Measurements from ENCODE around the gene IL7R. TPM values are rescaled to one million over a fixed set of nuclear protein-coding genes. Genes with fewer than 3 reads are reported as not detected.
"Not testable (repeated sequence)": the region's sequence is repeated elsewhere in the genome, so short reads cannot be mapped to it uniquely, and the experiment has no call there.

The IL7R gene
- polyA plus RNA-seq, 3 donors, result 0.78 to 1.3 (median 0.89) TPM

- no peak for DNase-seq
Observed at GRCh38 chr5:35838370-35839042, 18.2 kb upstream of the IL7R start.

GRCh38 chr5:35842856-35843255, 13.8 kb upstream of the IL7R start:
- DNase-seq, result no peak

- DNase-seq, result not testable (repeated sequence)
Observed at GRCh38 chr5:35845508-35845907, 11.2 kb upstream of the IL7R start.

DNA sequence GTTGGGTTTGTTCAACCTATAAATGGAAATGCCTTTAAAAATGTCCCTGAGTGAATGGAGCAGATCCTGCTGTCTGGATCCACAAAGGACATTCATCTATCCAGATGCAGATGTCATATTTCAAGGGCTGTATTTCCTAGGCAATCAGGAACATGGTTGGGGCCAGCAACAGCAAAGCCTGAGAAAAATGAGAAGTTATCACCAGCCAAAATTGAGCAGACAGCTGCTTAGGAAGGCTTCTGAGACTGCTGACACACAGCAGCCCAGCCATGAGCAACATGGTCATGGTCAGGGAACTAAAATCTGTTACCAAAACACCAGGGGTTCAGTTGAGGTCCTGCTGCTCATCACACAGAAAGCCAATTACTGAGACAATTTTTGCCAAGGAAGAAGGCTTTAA, 9.2 kb upstream of the IL7R start:
- DNase-seq, result no peak

DNA sequence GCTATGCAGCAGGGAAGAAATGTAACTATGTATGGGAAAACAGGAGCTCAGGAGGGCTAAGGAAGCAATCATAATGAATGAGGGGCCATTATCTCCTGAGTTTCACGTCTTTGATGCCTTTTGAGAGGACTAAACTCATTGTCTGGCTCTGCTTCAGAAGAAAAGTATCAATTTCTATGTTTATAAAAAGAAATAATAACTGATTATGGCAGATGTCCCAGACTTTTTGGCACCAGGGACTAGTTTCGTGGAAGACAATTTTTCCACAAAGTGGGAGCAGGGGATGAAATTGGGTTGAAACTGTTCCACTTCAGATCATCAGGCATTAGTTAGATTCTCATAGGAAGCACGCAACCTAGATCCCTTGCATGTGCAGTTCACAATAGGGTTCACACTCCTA, 8.7 kb upstream of the IL7R start:
- DNase-seq, result no peak

DNA sequence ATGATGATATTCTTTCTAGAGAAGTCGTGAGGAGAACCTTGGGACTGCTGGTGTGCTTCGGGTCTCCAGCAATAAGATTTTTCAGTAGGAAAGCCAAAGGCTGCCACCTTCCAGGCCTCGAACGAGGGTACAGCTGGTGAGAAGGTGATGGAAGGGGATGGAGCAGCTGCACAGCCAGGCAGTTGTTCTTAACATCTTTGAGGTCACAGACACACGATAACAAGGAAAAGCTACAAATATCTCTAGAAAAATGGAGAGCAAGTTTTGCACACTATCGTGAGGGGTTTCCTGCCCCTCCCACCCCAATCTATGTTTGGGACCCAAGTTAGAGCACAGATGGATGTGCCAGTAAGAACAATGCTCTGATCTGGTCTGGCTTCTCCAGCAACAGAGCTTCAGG, 6.8 kb upstream of the IL7R start:
- DNase-seq, result no peak

GRCh38 chr5:35850967-35851680, 5.6 kb upstream of the IL7R start:
- DNase-seq, result no peak

- no peak for DNase-seq
Observed at GRCh38 chr5:35852084-35852734, 4.5 kb upstream of the IL7R start.

DNA sequence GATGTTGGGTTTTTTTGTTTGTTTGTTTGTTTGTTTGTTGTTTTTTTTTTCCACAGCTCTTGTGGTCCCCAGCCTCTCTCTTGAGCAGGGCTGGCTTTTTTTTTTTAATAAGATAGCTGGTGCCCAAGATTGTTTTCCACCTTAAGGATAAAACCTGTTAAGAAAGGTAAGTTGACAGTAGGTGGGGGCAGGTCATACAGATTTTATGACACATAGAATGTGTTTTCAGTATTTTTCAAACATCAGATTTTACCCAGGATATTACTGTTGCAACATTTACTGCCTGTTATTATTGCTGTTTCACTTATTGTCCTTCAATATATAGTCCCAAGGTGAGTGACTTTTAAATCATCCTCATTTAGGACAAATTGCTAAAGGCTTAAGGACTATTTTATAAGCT, 3.9 kb upstream of the IL7R start:
- no peak for DNase-seq

DNA sequence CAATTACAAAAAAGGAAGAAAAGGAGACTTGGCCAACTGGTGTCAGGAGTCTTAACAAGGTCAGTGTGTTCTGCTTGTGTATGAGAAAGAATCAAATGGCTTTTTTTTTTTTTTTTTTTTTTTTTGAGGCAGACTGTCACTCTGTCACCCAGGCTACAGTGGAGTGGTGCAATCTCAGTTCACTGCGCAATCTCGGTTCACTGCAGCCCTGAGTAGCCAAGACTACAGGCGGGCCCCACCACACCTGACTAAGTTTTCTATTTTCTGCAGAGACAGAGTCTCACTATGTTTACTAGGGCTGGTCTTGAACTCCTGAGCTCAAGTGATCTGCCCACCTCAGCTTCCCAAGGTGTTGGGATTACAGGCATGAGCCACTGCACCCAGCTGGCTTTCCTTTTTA, 3.1 kb upstream of the IL7R start:
- no peak for DNase-seq

DNA sequence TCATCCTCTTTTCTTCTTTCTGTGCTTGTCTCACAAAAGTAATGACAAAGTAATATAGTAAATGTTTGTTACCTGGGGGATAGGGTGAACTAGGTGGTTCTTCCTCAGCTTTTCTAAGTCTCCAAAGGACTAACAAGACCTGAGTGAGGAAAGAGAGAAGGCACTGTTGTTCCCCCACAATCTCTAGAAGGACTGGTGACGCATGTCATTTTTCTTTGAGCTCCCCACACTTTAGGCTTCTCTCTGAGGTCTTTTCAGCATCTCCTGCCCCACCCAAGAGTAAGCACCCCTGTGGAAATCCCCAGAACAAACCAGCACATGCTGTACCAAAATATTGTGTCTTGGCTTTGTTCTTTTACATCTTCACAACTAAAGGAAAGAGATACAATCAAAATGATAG, 2.4 kb upstream of the IL7R start:
- no peak for DNase-seq

GRCh38 chr5:35855187-35855586, 1.5 kb upstream of the IL7R start:
- DNase-seq, result no peak

GRCh38 chr5:35856186-35856764, 416 bp upstream of the IL7R start:
- DNase-seq, result not testable (repeated sequence)

- DNase-seq, result no peak
Observed at GRCh38 chr5:35857606-35858205, 1.0 kb downstream of the IL7R start.

DNA sequence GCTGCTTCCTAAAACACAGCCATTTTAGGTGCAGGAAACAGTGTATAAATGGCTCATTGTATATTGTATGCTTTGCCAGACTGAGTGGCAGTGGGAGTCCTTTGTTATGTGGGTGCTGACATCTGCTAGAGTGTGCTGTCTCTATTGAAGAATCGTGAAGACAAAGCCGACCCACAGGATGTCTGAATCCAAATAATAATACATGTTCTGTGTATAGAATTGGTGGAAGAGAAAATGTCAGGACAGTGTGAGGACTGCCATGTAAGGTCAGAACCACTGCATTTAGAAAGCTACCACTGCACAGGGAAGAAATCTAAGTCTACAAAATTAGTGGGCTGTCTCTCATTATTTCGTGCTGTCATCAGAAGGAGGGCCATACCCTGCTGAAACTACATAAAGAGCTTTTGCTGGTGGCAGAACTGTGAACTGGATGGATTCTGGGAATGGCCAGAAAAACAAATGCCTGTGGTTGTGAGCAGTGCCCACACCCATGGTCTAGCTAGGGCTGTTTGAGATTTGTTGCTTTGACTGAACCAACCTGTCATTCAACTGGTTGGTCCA, 2.5 kb downstream of the IL7R start:
- no peak for DNase-seq

GRCh38 chr5:35860686-35861085, 4.0 kb downstream of the IL7R start:
- DNase-seq, result no peak

- DNase-seq, result no peak
Observed at GRCh38 chr5:35861718-35862117, 5.0 kb downstream of the IL7R start.

DNA sequence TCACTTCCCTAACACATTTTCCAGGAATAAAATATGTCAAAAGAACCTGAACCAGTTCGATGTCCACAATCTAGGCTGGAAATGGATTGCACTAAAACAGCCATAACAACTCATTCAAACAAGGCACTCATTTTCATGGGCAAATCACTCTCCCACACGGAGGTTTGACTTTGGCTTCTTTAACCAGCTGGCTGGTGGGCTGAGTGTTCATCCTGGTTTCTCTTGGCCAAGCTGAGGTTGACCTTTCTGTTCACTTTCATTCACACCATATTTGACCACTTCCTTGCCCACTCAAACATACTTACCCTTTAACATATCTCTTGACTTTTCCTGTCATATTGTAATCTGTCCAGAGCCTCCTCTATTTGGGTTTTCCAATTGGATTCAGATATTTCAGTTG, 5.4 kb downstream of the IL7R start:
- DNase-seq, result no peak

DNA sequence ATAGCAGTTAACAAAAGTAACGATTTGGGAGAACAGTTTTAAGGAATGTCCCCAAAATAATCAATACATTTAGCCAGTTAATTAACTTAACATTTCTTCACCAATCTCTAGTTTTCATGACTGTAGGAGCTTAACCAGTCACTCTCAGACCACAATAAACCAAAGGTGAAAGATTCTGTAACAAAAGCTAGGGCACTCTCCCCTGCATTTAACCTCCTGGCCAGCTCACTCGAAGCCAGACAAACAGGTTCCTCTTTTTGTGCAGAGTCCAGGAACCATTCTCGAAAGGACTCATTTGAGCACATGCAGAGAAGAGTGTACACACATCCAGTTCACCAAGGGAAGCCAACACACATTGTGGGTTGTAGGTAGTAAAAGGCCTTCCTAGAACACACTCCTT, 6.5 kb downstream of the IL7R start:
- no peak for DNase-seq

DNA sequence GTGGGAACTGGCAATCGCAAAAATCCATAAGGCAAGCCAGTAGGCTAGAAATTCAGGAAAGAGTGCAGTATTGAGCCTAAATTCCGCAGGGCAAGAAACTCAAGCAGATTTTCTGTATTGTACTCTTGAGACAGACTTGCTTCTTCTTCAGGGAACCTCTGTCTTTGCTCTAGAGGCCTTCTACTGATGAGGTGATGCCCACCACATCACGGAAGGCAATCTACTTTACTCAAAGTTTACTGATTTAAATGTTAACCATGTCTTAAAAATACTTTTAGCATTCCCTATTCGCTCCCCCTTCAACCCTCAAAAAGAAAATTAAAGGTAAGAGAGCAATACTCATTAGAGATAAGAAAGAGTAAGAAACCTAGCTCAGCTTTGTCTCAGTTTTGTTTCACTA, 11.3 kb downstream of the IL7R start:
- no peak for DNase-seq

DNA sequence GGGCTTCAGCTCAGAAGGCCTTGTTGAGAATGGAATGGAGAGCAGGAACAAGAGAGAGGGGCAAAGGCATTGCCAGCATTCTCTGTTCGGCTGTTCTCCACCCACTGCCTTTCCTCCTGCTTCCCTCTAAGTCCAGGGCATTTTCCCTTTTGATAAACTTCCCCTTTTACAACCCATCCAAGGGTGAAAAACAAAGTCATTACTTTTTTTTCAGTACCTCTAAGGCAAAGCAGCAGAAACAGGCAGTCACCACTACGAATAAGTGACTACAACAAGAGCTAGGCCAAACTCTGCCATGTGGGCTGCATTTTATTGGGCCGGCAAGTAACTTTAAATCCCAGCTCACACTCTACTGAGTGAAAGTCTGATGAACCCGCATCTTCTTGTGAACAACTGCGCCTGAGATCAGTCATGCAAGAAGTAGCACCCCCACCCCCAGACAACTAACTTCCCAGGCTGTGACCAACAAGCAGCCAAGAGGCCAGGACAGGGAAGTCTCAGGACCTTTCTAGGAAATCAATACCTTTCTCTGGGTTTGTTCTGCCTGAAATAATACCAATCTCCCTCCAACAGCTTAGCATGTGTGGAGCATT, 13.1 kb downstream of the IL7R start:
- DNase-seq, result no peak

DNA sequence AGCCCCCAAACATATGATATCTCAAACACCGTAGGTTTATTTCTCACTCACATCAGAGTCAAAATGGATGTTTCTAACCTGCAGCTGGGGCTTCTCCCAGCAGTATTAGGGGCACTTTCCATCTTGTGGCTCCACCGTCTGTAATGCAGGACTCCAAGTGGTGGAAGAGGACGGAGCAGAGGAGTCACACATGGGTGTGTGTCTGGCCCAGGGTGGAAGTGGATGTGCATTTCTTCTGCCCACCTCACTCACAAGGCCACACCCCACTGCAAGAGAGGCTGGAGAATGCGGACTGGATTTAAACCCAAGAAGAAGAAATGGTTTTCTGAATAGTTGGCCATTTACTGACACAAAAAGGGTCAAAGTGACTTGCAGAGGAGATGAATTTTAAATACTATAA, 13.9 kb downstream of the IL7R start:
- no peak for DNase-seq
